ENCODE data around the gene RASA3. TPM values are rescaled to one million over a fixed set of nuclear protein-coding genes. Genes with fewer than 3 reads are reported as not detected.

The RASA3 gene
- total RNA-seq, 6 experiments from 2014 or later, result 3.5 to 7.9 (median 4.6) TPM

GRCh38 chr13:114019367-114019766 lies 113.1 kb downstream of the RASA3 start:
- no peak for DNase-seq
- no peaks in the 10 kb centered on the region for H3K4me1 ChIP-seq
- intact Hi-C loops (cut with DNase I), result no loop called here
- no CpG with 5 or more reads among the region's 13 CpGs for whole genome bisulfite sequencing (ENCODE audit: insufficient coverage, low coverage, low lambda C conversion rate, missing lambda C conversion rate)
- no peak overlapping the region for H3K27ac ChIP-seq
- H3K27me3 ChIP-seq, result no peaks in the 10 kb centered on the region
- TF ChIP-seq POLR2A (IDR thresholded peaks at IDR 0.05) (no peak), CTCF (IDR thresholded peaks at IDR 0.05) (no peak)
- ATAC-seq, result no peak
- H3K9me3 ChIP-seq, result no peaks in the 10 kb centered on the region
- H3K4me3 ChIP-seq, result no peak overlapping the region
- H3K36me3 ChIP-seq, result no peaks in the 10 kb centered on the region

DNA sequence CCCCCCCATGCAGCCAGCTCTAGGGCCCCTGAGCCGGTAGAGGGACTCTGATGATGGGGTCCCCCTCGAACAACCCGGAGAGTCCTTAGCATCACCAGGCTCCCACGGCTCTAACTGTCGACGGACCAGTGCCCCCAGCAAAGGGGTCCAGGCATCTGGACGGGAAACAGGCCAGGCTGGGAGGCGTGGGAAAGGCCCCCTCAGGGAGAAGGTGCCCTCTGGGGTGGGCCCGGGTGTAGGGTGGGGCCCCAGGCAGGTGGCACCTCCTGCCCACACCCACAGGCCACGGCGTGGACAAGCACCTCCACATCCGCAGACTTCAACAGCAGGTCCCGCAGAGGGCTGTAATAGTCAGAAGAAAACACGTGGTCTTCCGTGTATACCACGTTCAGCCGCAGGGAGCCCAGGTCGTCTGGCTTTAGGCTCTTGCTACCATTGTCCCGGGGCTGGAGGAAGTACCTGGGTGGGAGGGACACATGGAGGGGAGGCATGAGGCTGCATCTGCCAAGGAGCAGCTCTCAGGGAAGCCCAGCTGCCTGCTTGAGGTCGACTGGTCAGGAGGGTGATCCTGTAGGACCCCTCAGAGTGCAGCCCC lies 113.9 kb downstream of the RASA3 start:
- no peaks in the 10 kb centered on the region for H3K36me3 ChIP-seq

DNA sequence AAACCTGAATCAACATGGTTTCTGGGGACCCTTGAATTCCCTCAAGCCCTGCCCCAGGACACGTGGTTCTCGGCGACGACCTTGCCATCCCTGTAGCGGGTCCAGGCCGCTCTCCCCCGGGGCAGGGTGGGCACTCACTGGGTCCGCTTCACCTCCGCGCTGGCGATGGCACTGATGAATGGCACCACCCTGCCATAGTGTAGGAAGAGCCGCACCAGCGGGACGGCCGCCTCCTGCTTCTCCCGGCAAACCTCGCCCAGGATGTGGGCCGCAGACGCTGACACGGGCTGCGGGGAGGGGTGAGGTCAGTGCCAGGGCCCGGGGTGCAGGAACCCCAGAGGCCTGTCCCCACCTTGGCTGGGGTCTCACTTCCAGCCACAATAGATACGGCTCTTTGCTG lies 114.5 kb downstream of the RASA3 start:
- H3K4me1 ChIP-seq, result no peaks in the 10 kb centered on the region
- WGBS (ENCODE audit: insufficient coverage, low coverage, low lambda C conversion rate, missing lambda C conversion rate), result no CpG with 5 or more reads among the region's 23 CpGs
- TF ChIP-seq CTCF (IDR thresholded peaks at IDR 0.05), result no peak
- no peak for TF ChIP-seq POLR2A (IDR thresholded peaks at IDR 0.05)
- no peak overlapping the region for H3K27ac ChIP-seq
- no peaks in the 10 kb centered on the region for H3K9me3 ChIP-seq
- intact Hi-C loops (cut with DNase I), result no loop called here
- DNase-seq (no peak), ATAC-seq (no peak)
- no peaks in the 10 kb centered on the region for H3K27me3 ChIP-seq
- no peak overlapping the region for H3K4me3 ChIP-seq
- H3K36me3 ChIP-seq, result no peaks in the 10 kb centered on the region

More for the DNA sequence above, 113.9 kb downstream of the RASA3 start:
- H3K4me3 ChIP-seq, result no peak overlapping the region
- DNase-seq (no peak), ATAC-seq (no peak)
- H3K27ac ChIP-seq, result no peak overlapping the region
- no peaks in the 10 kb centered on the region for H3K4me1 ChIP-seq
- TF ChIP-seq CTCF (IDR thresholded peaks at IDR 0.05) (no peak), POLR2A (IDR thresholded peaks at IDR 0.05) (no peak)
- intact Hi-C loops (cut with DNase I), result no loop called here
- no peaks in the 10 kb centered on the region for H3K27me3 ChIP-seq
- WGBS (ENCODE audit: insufficient coverage, low coverage, low lambda C conversion rate, missing lambda C conversion rate), result no CpG with 5 or more reads among the region's 20 CpGs
- H3K9me3 ChIP-seq, result no peaks in the 10 kb centered on the region

GRCh38 chr13:114017028-114017630 lies 115.3 kb downstream of the RASA3 start:
- ATAC-seq (peak in 1 of 4 donors; percentile 21), DNase-seq (no peak)
- Histone ChIP-seq H3K9me3 (no peaks in the 10 kb centered on the region), H3K27me3 (no peaks in the 10 kb centered on the region), H3K27ac (no peak overlapping the region), H3K36me3 (no peaks in the 10 kb centered on the region), H3K4me3 (no peak overlapping the region), H3K4me1 (no peaks in the 10 kb centered on the region)
- no CpG with 5 or more reads among the region's 29 CpGs for WGBS (ENCODE audit: insufficient coverage, low coverage, low lambda C conversion rate, missing lambda C conversion rate)
- intact Hi-C loops (cut with DNase I), result no loop called here
- TF ChIP-seq CTCF (IDR thresholded peaks at IDR 0.05), result peak in 1 of 4 donors; percentile 8
- no peak for TF ChIP-seq POLR2A (IDR thresholded peaks at IDR 0.05)

All from right lobe of liver (tissue), 6 donors.